ENCODE measurements around the gene PLXNA2.

Gene PLXNA2

DNA sequence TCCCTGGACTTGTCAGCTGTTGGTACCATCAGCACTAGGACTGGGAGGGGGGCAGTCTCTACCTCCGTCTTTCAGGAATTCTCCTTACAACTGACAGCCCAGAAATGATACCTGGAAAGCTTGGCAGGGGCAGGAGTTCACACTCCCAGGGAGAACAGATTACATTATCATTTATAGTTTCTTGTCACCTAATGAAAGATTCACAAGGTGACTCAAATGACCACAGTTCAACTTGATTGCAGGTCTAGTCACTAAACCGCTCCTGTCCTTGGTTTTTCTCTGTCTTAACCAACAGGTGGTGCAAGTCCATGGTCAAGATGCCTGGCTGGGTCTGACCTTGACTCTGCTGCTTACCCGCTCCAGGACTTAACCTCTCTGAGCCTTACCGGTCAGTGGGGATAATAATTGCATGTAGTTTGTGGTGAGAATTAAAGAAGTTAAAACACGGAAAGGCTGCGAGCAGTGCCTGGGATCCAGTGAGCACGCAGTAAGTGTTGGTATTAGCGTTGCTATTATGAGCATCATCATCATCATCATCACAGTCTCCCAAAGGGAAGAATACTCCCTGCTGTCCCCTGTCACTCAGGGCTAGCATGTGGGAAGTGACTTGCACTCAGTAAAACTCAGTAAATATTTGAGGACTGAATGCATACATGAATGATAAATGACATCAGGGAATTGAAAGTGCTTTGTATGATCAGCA lies 207.9 kb downstream of the PLXNA2 start:
- DNase-seq = no peak

DNA sequence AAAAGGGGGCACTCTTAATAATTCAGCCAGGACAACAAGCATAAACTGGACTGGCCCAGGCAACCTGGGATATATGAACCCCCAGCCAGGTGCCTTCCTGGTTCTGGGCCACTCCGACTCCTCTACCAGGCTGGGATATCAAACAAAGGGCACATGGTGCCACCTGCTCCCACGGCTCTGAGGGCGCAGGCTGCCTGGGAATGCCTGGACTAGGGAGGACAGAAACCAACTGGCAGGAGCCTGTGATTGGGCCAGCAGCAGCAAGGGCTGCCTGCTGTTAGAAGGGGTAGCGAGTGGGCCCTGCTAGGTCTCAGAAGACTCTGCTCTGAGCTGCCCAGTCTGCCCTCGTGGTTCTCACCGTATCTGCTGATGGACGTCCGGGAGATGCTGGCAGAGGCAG lies 210.0 kb downstream of the PLXNA2 start:
- no peak for DNase-seq

DNA sequence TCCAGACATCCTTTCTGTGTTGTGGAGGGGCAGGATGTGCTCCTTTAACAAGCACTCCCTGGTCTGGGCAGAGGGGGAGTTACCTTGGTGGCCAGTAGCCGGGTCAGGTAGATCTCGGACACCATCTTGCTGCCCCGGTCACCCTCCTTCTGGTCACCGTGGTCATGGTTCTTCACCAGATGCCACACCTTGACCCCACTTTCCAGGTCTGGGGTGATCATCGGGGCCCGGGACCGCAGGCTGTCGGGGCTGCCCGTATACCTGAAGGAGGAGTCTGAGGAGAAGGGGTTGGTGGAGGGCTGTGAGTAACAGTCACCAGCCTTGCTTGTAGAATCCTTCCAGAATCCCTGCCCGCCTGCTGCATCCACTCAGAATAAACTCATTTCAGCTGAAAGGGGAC lies 210.9 kb downstream of the PLXNA2 start:
- no peak for DNase-seq

DNA sequence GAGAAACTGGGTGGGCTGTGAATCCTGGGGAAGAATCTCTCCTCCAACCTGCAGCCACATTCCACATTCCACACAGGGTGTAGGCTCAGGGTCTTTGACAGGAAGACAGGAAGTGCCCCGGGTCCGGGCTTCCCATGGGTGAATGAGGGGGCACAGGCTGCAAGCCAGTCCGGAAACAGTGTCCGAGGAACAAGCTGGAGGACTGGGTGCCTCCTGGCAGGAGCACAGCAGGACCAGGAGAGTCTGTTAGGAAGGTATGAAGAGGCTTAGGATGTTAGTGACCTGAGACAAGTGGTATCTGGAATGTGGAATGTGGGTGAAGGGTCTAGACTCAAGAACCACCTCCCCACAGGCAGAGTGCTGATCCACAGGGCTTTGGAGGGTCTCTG lies 212.3 kb downstream of the PLXNA2 start:
- DNase-seq = no peak

DNA sequence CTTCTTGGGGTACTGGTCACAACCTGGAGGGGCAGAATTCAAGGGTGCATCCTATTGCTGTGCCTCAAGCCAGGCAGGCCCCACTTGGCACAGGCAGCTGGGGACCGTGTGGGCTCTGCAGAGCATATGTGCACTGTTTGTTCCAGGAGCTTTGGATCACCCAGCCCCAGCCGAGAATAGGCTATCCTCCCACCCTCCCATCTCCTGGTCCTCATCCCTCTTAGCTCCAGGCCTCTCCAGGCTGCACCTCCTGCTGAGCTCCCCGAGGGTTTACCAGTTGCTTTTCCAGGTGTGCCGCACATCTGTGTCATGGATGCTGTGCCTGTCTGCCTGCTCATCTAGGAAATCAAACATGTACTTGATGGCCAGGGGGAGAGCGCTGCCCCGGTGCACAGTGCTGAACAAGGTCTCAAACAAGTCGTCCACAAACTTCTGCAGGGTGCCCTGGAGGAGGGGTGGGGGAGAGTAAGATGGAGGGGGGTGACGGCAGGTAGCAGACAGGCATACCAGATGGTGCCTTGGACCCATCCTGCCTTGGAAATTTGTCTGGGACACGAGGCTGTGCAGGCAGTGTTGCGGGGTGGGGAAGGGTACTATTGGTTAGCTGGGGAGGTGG lies 212.8 kb downstream of the PLXNA2 start:
- no peak for DNase-seq

DNA sequence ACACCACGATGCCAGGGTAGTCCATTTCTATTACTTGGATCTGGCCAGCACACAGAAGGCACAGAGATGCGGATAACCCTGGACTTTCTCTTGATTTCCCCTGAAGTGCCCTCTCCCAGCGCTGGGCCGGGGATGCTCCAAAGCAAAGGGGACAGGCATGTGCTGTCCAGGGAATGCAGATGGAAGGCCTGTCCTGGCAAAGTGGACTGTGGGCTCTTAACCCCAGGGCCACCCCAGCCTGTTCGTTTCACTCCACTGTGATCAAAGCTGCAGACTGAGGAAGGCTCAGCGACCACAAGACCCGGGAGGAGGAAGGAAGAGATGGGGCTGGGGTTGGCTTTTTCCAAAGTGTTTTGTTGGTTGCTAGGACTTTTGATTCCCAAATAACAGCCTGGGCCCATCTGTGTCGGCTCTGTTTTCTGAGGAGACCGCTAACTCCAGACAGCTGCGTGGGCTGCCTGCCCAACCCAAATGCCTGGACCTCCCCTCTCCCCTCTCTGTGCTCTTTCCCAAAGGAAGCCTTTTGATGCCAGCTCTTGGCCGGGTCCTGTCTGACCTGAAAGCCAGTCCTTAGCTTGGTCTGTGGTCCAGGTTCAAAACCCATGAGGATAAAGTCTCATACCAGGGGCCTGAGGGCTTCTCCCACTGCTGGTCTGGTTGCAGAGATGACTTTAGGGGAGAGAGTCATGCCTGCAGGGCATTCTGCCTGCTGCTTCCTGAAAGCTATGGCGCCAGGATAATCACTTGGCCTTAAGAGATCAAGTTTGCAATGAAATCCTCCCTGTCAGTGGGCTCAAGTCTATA lies 213.7 kb downstream of the PLXNA2 start:
- DNase-seq = no peak

DNA sequence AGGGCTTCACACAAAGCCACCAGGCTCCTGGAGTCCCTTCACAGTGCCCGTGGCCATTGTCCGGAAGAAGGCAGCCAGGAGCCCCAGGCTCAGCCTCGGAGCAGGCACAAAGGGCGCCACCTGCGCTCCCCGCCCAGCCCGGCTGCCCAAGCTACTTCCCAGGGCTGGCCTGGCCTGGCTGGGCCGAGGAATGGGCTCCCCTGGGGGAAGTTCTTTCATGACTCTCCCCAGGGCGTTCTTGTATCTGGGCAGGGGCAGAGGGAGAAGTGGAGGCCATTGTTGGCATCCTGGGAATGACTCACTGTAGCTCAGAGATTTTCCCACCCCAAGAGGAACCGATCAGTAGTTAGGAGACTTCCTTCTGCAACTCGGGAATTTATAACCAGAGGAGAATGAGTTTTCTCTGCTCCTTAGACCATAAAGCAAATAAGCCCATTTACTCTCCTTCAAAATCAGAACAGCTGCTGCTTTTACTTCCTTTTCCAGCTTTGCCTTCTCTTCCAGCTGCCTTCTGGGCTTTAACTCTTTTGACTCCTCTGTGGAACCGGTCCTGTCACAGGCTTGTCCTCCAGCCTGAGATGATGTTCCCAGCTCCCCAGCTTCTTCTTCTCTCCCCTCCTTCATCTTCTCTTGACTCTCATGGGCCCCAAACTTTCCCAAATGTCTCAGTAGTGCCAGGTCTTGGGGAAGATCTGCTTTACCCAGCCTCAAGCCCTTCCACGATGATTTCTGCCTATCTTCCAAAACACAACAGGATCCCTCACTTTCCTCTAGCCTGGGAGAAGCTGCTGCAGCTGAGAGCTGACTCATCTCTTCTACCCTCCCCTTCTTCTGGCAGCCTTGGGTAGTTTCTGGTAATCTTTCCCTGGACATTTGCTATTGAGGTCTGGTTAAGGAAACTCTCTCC lies 214.6 kb downstream of the PLXNA2 start:
- DNase-seq = no peak

DNA sequence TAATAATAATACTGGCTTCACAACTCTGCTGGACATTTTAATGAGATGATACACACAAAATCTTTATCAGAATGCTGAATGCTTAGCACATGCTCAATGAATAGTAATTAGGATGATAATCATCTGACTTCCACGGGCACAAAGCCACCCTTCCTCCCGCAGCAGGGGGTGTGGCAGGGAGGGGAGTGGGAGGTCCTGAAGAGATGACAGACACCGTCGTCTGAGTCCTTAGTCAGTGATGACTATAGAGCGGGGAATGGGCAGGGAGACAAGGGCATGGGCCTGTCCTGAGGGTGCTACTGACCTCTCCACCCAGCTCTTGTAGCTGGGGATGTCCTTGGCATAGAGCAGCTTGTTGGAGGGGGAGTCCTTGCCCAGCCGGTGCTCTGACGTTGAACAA lies 215.7 kb downstream of the PLXNA2 start:
- DNase-seq = no peak

DNA sequence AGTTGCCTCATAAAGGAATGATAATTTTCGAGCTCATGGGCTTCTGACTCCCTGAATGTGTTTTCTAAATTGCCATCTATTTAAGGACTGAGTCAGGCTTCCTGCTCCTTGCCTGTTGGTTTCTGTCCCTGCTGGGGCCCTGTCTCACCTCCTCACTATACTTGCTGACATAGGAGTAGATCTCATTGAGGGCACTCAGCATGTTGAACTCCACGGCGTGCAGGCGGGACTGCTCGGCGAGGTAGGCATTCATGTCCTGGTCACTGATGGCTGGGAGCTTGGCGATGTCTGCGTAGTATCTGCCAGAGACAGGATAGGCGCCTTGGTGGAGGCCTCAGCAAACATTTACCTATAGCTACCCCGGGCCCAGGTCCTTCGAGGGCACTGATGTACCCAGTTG lies 216.3 kb downstream of the PLXNA2 start:
- DNase-seq = no peak

DNA sequence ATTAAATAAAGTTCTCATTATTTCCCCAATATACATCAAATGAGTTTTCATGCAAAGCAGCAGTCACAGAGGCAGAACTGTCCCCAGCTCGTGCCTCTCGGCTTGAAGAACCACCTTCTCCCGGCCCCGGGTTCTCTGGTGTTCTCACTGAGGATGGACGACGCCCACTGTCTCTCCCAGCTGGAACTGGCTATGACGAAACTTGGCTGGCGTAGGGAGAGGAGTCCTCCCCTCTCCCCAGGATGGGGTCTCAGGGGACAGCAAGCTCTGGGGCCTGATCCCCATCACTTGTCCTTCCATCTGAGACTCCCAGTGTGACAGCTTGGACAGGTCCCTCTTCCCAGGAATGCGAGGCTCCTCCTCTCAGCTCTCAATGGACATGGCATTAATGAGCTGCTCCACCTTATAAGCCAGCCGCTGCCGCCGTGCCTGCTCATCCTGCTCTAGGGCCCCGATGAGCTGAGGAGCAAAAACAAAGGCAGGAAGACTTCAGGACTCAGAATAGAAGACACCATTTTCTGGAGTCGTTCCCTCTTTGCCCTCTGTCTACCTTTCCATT lies 217.2 kb downstream of the PLXNA2 start:
- DNase-seq = no peak

DNA sequence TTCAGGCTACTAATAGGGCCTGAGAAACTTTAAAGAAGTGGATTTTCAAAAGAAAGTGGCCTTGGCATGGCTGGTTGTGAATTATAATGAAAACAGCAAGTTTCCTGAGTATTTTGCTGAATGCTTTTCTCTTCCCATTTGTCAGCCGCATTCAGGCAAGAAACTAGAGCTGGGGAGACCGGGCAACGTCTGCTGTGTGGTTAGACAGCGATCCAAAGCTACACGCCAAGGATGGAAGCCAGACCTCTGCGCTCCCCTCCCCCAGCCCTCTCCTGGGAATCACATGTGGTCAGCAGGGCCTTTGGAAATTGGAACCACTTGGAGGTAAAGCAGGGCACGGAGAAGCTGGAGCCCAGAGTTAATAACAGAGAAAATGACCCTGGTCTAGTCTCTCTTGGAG lies 219.2 kb downstream of the PLXNA2 start:
- no peak for DNase-seq

DNA sequence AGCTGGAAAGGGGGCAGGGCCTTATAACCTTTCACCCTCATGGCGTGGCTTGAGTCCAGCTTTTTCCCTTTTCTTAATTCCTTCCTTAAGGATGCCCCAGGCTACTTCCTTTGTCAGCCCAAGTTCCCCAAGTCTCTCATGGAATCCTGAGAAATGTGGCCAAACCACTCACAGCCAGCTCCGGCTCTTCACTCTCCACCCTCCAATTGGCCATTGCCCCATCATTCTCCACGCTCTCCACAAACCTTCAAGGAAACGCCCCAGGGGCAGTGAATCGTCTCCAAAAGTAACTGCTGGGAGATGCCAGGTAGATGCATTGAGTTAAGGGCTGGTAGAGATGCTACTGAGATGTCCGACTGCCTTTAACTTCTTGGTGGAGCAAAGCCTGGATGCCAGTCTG lies 219.8 kb downstream of the PLXNA2 start:
- DNase-seq = no peak

DNA sequence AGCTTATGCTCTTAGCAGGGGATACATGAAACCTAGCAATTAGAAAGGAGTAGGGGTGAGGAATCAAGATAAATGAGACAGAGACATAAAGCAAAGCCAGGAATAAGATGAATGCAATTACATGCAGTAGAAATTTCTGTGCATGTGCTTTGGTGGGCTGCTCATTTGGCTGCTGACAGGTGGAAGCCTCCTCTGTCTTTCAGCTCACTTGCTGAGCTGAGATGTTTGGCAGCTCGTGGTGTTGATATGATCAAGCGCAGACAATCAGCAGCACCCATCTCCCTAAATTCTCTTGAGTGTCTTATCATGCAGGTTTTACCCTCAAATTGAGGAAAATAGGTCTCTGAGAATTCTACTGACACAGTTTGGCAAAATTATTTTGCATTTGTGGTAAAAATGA lies 224.9 kb downstream of the PLXNA2 start:
- no peak for DNase-seq

DNA sequence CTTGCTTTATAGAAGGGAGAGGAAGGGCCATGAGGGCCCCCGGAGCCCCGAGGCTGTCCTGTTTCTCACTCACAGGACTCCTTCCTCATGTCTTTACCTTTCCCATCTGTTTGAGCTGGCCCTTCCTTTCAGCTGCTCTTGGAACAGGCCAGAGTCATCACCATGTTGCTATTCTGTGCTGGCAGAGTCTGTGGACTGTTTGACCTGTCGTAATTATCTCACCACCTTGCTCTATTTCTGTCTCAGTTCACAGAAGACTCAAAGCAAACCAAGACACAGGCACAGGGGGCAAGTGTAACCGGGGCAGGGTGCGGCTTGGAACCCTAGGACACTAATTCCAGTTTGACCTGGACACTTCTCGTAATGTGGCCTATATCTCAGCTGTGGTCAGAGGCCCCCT lies 228.9 kb downstream of the PLXNA2 start:
- no peak for DNase-seq

DNA sequence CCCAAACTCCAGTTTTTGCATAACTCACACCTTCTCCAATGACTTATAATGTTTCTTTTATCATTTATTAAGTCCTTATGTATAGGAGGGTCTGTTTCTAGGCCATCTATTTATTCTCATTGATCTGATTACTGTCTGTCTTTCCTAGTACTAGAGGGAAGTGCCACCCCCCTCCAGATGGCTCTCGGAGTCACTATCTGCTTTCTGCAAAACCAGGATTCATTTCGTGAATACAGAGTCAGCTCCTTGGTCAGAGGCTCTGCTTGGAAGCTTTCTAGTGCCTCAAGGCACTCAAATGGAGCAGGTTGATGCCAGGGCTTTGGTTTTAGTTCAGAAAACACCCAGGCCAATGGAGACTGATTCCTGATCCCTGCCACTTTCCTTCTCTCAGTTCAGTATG lies 231.0 kb downstream of the PLXNA2 start:
- no peak for DNase-seq

DNA sequence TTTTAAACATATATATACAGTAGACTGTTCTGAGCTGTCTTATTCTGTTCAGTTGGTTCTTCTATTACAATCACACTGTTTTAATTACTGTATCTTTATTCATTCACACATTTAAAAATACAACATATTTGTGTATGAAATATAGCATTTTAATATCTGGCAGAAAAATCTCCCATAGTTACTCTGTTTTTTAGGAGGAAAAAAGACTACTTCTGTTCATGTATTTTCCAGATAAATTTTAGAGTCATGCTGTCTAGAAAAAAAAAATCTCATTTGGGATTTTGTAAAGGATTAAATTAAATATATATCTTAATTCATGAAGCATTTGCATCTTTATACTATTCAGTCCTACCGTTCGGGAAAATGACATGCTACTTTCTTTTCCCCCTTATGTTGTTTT lies 231.5 kb downstream of the PLXNA2 start:
- no peak for DNase-seq

DNA sequence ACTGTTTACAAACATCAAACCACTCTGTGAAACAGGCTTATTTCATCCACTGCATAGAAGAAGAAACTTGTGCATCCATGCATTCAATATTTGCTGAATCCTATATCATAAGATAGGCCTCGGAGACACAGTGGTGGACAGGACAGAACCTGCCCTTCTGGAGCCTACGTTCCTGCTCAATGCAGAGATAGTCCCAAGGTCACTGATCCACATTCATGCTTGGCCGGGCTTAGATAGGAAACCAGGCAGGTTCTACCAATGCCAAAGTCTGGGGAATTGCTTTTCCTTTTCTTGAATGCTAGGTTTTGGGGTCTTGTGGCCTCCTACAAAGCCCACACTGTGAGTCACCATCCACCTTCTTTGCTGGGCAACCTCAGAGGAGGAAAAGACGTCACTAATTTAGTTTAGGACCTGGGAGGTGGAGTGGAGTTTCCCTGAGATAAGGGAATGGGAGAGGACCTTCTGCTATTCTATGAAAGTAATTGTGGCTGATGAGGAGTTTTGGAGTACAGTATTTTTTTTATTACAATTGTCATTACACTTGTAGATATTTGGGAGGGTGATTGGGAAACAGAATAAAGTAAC lies 233.6 kb downstream of the PLXNA2 start:
- no peak for DNase-seq

DNA sequence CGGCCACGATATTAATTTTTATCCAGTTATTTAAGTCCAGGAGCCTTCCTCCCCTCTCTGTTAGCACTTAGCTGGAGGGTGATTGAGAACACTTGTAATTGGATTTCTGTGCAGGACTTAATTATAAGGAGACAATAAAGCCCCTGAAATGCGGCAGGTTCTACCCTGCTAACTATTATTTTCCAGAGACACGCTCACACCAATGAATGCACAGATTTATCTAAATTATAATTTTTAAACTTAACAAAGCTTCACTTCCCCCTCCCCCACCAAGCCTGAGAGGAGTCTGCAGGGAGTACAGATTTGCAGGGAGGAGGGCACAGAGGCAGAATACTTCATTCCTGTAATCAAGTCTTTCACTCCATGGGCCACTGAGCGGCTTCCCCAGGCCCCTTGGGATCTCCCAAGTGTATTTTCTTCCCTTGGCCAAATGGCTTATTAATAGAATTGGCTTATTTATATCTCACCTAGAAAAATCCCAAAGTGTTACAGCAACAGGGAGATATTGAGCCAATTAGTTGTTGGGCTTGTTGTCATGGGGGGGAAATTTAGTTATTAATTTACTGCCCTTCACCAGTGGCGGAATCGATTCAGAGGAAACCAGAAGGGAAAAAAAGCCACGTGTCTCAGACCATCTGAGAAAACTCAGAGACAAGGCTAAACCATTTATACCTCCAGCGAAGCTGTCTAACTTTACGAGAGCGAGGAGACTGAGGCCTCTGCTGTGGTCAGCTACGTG lies 234.3 kb downstream of the PLXNA2 start:
- no peak for DNase-seq

DNA sequence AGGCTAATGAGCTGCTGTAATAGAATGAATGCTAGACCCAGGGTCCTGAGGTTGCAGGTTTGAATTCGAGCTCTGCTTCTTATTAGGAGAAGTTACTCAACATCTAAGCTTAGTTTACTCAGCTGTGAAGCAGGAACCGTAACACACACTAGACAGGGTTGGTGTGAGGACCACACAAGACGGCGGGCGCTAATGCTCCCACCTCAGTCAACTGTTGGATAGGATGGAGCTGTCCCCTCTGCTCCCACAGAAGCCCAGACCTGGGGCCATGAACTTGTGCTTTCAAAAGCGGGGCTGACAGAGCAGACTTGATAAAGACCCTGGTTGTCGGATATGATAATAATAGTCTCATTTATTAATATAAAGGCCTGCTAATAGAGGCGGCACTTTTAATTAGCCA lies 234.9 kb downstream of the PLXNA2 start:
- no peak for DNase-seq

DNA sequence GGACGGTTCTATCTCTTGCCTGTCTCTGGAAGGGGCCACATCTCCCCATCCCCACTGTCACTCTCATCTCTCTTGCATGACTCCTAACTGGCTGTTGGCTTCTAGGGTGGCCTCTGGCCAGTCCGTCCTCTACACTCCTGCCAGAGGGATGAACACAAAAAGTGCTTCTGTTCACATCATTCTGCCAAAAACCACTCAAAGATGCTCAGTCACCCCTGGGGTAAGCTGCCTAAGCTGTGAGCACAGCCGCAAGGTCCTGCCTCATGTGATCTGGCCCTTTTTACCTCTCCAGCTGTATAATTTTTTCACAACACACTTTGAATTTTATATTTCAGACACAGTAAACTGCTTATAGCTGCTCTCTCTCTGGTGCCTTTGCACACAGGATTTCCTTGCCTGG lies 235.7 kb downstream of the PLXNA2 start:
- no peak for DNase-seq

DNA sequence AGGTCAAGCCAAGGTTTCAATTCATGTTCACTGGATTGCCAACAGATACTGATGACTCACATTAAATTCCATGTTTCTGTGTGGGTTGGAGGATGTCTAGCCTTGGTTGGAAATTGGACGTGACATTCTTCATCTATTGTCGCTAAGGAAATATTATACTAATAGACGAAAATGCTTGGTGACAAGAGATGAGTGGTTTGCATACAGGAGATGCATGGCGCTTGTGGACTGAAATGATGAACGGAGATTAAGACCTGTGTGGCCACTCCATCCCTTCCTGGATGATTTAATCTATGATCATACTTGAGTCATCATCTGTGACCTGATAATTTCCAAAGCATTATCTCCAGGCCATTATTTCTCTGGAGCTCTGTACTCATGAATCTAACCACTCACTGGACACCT lies 236.2 kb downstream of the PLXNA2 start:
- DNase-seq = no peak
